HuH-7 (cell line): Measurements from ENCODE around the gene NR2E1.

Source experiments
- DNase-seq: peaks from one replicate; pipeline ENCODE4 v3.0.0; 2011; ENCODE audit warnings: low spot score

The NR2E1 gene

GRCh38 chr6:108171291-108171917 is 5.6 kb downstream of the NR2E1 start:
- no peak for DNase-seq

GRCh38 chr6:108171918-108172516 is 6.2 kb downstream of the NR2E1 start:
- DNase-seq, result no peak

- DNase-seq, result no peak
Observed at GRCh38 chr6:108174371-108175175, 8.8 kb downstream of the NR2E1 start.

- no peak for DNase-seq
Observed at GRCh38 chr6:108175176-108175591, 9.4 kb downstream of the NR2E1 start.

GRCh38 chr6:108175592-108176279 is 9.9 kb downstream of the NR2E1 start:
- DNase-seq, result peak; percentile 88

- no peak for DNase-seq
Observed at GRCh38 chr6:108176281-108177089, 10.7 kb downstream of the NR2E1 start.

GRCh38 chr6:108179741-108180140 is 13.9 kb downstream of the NR2E1 start:
- DNase-seq, result no peak

GRCh38 chr6:108180266-108180665 is 14.4 kb downstream of the NR2E1 start:
- no peak for DNase-seq

GRCh38 chr6:108180776-108181175 is 15.0 kb downstream of the NR2E1 start:
- no peak for DNase-seq

GRCh38 chr6:108186226-108186625 is 20.4 kb downstream of the NR2E1 start:
- no peak for DNase-seq

GRCh38 chr6:108187519-108187918 is 21.7 kb downstream of the NR2E1 start:
- no peak for DNase-seq

- no peak for DNase-seq
Observed at GRCh38 chr6:108193131-108193530, 27.3 kb downstream of the NR2E1 start.

GRCh38 chr6:108193835-108194234 is 28.0 kb downstream of the NR2E1 start:
- no peak for DNase-seq

GRCh38 chr6:108194503-108194902 is 28.7 kb downstream of the NR2E1 start:
- DNase-seq, result no peak

- DNase-seq, result no peak
Observed at GRCh38 chr6:108195209-108195608, 29.4 kb downstream of the NR2E1 start.

GRCh38 chr6:108198761-108199498 is 33.1 kb downstream of the NR2E1 start:
- DNase-seq, result no peak

- no peak for DNase-seq
Observed at GRCh38 chr6:108200186-108200585, 34.4 kb downstream of the NR2E1 start.

GRCh38 chr6:108200631-108201030 is 34.8 kb downstream of the NR2E1 start:
- DNase-seq, result no peak

- peak; percentile 25 for DNase-seq
Observed at GRCh38 chr6:108203189-108204112, 37.6 kb downstream of the NR2E1 start.

GRCh38 chr6:108207013-108207412 is 41.2 kb downstream of the NR2E1 start:
- DNase-seq, result no peak
